GF-D8 (cell line): Measurements from ENCODE around the gene PLA2G4B.

Source experiments
- DNase-seq: peaks from one replicate; lab custom pipeline; 2025; lab: John Stamatoyannopoulos, UW

The PLA2G4B gene, protein sequence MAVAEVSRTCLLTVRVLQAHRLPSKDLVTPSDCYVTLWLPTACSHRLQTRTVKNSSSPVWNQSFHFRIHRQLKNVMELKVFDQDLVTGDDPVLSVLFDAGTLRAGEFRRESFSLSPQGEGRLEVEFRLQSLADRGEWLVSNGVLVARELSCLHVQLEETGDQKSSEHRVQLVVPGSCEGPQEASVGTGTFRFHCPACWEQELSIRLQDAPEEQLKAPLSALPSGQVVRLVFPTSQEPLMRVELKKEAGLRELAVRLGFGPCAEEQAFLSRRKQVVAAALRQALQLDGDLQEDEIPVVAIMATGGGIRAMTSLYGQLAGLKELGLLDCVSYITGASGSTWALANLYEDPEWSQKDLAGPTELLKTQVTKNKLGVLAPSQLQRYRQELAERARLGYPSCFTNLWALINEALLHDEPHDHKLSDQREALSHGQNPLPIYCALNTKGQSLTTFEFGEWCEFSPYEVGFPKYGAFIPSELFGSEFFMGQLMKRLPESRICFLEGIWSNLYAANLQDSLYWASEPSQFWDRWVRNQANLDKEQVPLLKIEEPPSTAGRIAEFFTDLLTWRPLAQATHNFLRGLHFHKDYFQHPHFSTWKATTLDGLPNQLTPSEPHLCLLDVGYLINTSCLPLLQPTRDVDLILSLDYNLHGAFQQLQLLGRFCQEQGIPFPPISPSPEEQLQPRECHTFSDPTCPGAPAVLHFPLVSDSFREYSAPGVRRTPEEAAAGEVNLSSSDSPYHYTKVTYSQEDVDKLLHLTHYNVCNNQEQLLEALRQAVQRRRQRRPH

DNA sequence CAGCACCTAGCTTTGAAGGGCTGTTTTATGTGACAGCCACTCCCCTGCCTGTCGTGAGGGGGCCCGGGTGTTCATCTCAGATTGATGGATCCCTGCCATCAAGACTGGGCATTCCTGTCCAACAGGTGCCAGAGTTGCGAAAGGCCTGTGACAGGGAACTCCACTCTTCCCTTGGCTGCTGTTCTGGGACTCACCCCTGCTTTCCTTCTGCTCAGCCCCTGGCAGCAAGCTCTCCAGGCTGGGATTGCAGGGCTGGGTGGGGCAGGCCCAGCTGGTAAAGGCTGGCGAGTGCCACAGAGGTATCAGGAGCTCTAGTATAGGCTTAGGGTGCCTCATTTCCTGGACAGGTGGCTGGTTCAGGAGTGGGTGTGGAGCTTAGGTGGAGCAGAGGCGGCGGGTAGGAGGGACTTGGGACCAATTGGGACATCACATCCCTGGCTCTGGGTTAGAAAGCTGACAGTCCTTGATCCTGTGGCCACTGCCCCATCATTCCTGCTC, at the start of gene PLA2G4B:
TSS of gene PLA2G4B (plus strand) at position 448 of the 498 bp plus-strand sequence. CDS start 67 bp downstream, outside the sequence.
- no peak for DNase-seq

DNA sequence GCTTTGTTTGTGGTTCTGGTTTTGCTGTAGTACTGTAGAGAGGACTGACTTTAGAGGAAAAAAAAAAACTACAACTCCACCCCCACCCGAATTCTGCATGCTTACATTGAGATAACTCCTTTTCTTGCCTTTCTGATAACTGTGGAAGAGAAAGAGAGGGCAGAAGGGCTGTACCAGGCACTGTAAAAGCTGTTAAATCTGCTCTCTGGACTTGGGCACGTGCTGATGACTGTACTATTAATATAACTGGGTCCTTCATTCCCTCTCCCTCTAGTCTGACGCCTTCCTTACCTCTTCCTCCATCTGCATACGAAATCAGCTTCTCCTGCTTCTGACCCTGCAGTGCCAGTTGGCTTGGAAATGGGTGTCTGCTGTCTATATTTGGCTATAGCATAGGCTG, 49.4 kb upstream of the PLA2G4B start:
- no peak for DNase-seq

DNA sequence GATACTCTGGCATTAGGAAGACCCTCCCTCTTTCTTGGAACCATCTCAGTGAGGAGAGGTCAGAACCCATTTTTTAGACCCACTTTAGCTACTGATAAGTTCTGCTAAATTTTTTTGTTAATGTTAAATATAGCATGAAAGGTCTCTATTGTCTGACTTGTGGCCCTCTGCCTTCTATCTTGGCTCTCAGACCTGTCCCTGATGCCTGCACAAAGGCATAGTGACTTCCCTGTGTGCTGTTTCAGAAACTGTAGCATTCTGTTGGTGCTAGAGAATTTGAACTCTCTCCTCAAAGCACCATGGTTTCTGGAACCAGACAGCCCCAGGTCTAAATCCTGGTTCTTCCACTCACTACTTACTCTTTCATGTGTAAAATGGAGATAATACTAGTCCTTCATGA, 49.0 kb upstream of the PLA2G4B start:
- no peak for DNase-seq

DNA sequence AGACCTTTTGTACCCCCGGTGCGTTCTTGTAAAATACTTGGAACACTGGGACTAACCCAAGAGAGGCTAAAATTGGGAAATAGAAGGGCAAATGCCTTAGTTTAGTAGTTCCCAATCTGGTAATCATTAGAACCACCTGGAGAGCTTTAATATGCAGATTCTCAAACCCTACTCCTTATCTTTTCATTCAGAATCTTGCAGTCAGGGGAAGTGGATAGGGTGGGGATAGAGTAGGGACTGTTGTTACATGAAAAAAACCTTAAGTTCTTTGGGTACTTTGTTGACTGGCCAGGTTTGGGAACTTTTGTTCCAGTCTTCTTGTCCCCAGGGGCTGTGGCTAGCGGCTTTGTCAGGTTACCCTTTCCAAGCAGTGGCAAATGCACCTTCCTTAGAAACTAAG, 48.5 kb upstream of the PLA2G4B start:
- DNase-seq = no peak

DNA sequence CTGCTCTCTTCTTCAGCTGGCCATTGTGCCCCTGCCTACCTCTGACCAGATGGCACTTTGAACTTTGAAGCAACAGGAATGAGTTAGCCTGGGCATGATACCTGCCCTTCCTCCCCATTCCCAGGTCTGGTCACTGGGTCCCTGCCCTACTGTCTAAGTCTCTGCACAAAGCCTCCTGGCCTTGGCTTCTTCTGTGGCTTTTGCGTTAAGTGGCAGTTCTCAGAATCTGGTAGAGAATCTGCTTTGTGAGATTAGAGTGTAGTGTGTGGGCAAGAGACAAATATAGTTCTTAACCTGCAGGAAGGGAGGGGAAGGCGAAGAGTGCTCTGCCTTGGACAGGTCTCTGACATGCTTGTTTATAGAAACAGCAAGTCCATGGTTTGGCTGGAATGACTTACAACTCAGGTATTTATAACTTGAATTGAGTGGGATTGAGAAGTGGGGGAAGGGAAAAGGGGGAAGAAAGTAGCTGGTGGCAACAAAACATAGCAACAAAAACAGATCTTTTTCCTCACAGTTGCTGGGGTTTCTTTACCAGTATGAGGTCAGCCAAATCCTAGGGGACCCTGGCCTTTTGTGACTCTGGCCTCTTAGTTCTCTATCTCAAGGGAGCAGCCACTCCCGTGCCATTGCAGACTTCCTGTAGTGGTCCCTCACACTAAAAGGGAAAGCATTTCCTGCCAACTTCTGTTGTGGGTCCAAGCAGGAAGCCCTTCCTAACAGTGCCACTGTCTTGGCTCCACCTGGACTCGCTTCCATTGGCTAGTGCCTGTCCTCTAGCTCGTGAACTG, 47.7 kb upstream of the PLA2G4B start:
- DNase-seq = peak; percentile 28

DNA sequence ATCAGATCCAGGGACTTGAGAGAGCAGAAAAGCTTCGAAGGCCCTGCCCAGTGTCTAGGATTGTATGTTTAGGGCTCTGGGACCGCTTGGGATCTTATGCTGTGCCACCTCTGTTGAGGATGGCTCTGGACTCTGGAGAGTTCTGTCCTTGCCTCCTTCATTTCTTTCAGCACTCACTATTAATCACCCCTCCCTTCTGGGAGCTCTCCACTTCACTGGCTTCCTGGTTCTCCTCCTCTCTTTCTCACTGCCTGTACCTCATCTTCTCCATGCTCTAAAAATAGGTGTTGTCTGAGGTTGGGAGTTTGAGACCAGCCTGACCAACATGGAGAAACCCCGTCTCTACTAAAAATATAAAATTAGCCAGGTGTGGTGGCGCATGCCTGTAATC, 47.1 kb upstream of the PLA2G4B start:
- no peak for DNase-seq

DNA sequence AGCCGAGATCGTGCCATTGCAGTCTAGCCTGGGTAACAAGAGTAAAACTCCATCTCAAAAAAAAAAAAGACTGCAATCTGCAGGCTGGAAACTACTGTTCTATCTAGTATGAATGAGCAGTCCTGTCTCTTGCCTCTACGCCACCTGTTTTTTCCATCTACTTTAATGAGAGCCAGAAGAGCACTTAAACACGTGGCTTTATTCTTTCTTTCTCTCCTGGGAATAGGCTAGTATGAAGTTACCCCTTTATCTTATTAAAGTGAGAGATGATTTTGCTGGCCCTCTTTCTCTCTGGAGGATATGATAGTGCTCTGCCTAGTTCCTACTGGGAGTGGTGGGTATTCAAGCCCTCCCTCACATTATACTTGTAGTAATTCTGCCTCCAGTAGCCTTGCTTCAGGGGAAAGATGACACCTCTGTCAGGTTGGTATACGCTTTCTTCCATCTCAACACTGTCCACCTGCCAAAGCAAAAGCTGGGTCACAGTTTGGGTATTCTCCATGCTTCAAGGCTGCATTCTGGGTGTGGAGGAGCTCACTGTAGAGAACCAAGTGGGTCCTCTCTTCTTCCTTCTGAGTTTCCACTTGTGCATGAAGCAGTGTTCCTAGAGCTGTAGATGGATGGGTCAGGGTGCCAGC, 46.5 kb upstream of the PLA2G4B start:
- no peak for DNase-seq

DNA sequence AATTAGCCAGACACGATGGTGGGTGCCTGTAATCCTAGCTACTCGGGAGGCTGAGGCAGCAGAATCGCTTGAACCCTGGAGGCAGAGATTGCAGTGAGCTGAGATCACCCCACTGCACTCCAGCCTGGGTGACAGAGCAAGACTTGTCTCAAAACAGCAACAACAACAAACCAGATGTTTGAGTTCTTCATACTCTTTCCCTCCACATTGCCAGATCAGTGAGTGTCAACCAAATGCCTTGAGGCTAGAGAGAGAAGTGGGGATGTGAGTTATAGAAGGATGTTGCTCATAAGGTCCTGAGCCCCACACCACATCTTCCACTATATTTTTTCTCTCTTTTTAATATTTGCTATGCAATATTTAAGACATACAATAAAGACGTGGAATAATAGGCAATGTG, 44.6 kb upstream of the PLA2G4B start:
- DNase-seq = no peak

DNA sequence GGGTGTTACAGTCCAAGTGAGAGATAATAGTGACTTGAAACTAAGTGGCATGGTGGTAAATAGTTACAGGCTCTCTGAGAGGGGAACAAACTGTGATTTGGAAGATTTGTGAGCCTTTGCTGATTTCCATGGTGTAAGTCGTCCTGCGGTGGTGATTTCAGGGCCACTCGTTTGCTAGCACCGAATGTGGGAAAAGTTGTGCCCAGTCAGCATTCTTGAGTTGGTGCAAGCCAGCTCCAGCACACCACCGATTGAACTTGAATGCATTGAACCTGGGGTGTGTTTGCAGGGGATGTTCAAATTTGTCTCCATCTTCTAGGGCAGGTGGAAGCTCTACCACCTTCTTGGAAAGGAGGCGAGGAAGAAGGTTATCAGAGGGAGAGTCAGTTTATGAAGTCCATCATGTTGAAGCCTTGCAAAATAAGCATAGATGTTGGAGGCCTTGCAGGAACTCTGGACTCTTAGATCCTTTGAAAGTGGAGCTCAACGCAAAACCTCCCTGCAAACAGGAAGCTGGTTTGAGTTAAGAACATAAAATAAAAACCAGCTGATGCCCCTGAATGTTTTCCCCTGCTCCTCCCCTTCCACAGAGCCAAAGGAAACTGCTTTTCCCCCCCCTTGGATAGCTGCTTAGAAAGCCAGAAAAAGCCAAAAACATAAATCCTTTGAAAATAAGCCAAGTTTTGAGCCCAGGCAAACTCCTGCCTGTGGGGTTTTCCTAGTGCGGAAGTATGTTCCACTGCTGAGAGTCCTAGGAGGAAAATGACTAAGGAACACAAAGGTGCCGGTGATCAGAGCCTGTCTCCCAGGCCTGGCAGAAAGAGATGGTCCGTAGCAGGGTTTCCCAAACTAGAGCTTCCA, 42.4 kb upstream of the PLA2G4B start:
- no peak for DNase-seq

DNA sequence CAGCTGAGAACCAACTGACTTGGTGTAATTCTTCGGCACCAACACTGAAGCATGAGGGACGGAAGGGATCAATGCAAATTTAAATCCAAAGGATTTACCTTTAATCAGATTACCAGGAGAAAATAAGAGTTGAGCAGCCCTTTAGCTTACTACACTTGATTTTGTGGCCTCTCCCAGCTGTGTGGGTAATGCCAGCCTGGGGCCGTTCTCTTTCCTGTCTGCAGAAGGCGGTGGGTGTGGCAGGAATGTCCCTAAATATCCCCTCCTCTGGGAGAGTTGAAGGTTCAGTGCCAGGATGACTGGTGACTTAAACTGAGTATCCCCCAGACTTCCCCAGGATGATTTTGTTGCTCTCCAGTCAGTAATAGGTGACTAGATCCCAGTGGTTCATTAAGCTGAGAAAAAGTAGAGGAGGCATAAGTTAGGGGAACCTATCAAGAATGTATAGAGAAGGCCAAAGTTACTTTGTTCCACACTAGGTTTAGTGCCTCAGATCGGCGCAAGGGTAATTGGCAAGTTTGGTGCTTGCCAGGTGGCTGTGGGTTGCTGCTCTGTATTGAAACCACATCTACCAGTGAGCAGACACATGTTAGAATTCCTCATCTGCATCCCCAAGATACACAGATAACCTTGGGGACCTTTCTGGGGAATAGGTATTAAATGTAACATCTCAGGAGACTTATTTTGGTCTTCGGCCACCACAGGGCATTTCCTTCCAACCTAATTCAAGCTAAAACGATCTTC, 41.3 kb upstream of the PLA2G4B start:
- DNase-seq = no peak

DNA sequence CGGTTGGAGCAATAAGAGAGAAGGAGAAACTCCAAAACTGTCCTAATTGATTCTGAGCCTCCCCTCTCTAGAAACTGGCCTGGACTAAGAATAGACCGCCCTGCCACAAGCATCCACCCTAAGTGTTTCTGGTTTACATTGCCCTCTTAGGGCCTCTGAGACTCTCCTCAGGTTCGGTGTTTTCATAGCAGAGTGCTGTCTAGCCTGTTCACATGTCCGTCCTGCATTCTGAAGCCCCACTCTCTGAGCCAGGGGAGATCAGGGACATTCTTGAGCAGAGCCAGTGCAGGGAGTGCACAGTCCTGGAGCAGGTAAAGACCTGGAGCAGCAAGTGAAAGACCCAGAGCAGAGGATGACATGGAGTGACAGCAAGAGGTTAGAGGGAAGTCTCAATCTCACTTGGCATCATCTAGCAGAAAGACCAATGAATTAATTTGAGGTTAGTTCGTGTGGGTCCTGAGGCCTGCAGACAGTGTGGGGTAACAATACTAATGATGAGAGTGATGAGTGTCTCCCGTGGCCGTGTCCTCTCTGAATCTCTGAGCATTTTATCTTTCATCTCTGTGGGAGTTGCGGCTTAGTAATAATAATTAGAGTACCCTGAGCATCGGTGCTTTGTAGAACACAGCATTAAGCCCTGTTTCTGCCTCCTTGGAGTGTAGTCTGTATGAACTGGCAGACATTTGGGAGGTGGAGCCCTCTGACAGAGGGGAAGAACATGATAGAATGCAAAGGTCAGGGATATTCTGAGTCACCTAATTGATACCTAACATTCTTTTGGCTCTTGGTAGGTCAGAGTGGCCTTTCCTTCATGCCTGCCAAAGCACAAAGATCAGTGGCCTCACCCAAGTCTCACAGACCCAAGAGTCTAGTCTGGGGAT, 39.8 kb upstream of the PLA2G4B start:
- no peak for DNase-seq

DNA sequence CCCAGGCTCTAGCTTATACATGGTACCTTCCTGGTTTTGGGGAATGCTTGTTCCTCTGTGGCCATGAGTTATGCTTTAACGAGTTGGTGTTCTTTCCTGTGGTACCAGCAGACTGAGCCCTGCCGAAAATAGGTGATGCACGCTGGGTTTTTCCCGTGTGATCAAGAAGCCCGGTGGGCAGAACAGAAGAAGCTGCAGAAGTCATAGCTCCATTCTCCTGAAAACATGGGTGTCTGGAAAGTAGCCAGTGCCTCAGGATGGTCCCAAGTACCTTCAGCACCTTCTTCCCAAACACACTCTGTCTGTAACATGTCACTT, 39.2 kb upstream of the PLA2G4B start:
- no peak for DNase-seq

DNA sequence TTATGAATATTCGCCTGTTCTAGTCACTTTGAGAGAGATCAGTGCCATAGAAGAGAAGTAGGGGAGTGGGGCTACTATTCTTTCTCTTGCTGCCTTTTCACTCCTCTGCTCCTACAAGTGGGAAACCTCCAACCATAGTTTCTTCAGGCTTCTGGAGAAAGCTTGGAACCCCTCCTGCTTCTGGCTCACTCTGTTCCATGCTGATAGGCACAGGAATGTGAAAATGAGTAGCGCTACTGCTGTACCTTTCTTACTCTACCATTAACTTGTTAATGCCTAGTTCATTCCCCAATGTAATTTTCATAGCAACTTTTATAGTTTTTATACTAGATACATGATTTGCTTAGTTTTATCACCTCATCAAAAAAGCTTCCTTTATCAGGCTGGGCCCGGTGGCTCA, 37.5 kb upstream of the PLA2G4B start:
- no peak for DNase-seq

DNA sequence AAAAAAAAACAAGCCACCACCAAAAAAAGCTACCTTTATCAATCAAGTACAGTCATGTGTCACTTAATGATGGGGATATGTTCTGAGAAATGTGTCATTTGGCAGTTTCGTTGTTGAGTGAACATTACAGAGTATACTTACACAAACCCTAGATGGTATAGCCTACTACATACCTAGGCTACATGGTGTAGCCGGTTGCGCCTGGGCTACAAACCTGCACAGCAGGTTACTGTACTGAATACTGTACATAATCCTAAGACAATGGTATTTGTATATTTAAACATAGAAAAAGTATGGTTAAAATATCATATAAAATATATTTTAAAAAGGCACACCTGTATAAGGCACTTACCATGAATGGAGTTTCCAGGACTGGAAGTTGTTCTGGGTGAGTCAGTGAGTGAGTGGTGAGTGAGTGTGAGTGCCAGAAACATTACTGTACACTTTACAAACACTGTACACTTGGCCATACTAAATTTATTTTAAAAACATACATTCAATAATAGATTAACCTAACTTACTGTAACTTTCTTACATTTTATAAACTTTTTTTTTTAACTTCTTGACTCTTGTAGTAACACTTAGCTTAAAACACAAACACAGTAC, 36.7 kb upstream of the PLA2G4B start:
- no peak for DNase-seq

DNA sequence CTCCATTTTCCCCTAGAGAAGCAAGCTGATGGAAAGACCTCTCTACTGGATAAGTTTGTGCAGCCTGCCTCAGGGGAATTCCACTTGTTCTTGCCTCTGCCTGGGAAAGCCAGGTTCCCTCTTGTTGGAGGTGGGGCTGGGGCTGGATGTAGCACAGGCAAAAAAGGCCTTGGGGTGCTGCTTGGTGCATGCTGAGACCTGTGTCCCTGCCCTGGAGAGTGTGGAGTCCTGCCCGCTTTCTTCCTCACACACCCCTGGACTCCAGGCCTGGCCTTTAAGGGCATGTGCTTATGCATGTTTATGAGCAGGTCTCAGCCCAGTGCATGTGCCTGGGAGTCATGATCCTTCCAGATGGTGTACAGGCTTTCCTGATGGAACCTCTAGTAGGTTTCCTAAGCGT, 34.3 kb upstream of the PLA2G4B start:
- DNase-seq = no peak

DNA sequence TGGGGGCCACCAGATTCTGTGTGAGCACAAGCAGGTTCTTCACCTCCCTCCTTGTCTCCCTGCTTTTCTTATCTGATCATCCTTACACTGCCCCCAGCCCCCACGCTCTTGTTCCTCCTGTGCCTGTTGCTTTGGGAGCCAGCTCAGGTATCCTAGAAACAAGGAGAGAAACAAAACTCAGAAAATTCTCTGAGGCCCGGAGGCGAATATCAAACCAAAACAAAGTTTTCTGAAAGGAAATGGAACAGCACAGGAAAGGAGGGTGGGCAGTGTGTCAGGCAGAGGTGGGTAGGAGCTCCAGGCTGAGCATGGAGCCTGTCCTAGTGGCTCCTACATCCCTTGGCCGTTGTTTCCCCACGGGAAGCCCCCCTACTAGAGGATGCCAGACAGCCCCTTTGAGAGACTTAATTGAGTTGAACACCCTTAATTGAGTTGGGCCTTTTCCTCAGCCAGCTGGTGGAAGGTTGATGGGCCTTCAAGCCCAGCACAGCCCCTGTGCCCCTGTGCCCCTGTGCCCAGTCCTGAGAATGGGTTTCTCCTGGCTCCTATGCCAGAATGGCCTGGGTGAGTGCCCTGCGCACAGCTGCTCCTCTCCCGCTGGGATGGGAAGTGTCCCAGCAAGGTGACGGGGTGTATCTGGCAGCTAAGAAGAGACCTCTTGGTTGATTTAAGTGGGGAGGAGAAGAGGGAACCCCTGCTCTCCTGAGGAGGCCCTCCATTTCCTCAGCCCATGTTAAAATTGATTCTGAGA, 33.6 kb upstream of the PLA2G4B start:
- no peak for DNase-seq

DNA sequence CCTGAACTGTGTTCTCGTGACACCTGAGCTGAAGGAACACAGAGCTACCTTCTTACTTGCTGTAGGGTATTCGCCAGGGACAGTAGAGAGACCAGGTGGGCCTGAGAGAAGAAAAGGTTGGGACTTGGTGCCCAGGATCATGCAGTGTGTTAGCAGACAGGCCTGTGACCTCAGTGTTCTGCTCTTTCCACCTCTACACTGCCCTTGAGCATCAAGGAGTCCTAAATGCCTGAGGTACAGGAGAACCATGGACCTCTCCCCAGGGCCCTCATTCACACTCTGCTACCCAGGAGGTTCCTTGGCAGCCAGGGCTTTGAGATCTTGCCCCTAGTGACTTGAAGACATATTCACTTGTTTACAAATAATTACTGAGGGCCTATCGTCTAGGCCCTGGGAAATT, 32.9 kb upstream of the PLA2G4B start:
- no peak for DNase-seq
